Esophagus squamous epithelium (tissue), 4 donors: ENCODE results near the gene FAF2.

Experiments used
- CTCF ChIP-seq, 6 experiments: fragments of 450-650 bp in 4 of 6; fragments of 200-600 bp in 2 of 6; sonication (generic) in 2 of 6; IDR thresholded peaks; one replicate each; pipeline ENCODE4 v1.5.1; 2016 to 2019; ENCODE audit warnings: antibody characterized with exemption in 6 of 6, mild to moderate bottlenecking in 4 of 6, moderate library complexity in 4 of 6
- POLR2A ChIP-seq, 4 donors: fragments of 450-650 bp; IDR thresholded peaks; one replicate each; pipeline ENCODE4 v1.6.1; 2017; ENCODE audit warnings: antibody characterized with exemption in 4 of 4, mild to moderate bottlenecking in 4 of 4, moderate library complexity in 3 of 4

GRCh38 chr5:176527246-176528222 is 79.3 kb downstream of the FAF2 start:
- TF ChIP-seq CTCF (IDR thresholded peaks at IDR 0.05) (no peak), POLR2A (IDR thresholded peaks at IDR 0.05) (no peak)
